GM12872 (cell line): Measurements from ENCODE around the gene LDLRAD1.

ENCODE experiments used
- CTCF ChIP-seq: IDR thresholded peaks from 3 replicates; pipeline ENCODE4 v1.5.1; 2011; ENCODE audit warnings: low read depth, mild to moderate bottlenecking, low read length, moderate library complexity; ENCODE audit not compliant: insufficient read depth

LDLRAD1 gene

GRCh38 chr1:53979712-53980450 lies 38.1 kb downstream of the LDLRAD1 start:
- no peak for TF ChIP-seq CTCF

GRCh38 chr1:53975861-53976260 lies 42.1 kb downstream of the LDLRAD1 start:
- TF ChIP-seq CTCF: no peak

- TF ChIP-seq CTCF: no peak
Measured at GRCh38 chr1:53971718-53972117, 46.3 kb downstream of the LDLRAD1 start.

GRCh38 chr1:53968125-53968513 lies 49.9 kb downstream of the LDLRAD1 start:
- no peak for TF ChIP-seq CTCF

GRCh38 chr1:53967409-53968124 lies 50.4 kb downstream of the LDLRAD1 start:
- no peak for TF ChIP-seq CTCF

- no peak for TF ChIP-seq CTCF
Measured at GRCh38 chr1:53966794-53967193, 51.2 kb downstream of the LDLRAD1 start.

- TF ChIP-seq CTCF: no peak
Measured at GRCh38 chr1:53964109-53964508, 53.9 kb downstream of the LDLRAD1 start.
